Uterus (tissue), 4 donors: ENCODE measurements around the gene CAMK1D. TPM values are rescaled to one million over a fixed set of nuclear protein-coding genes. Genes with fewer than 3 reads are reported as not detected.

Experiments used
- DNase-seq, 2 donors: peaks; one replicate each; pipeline ENCODE4 v3.0.0-alpha.2; 2019 to 2020
- H3K27ac ChIP-seq, 2 donors: fragments of 200-600 bp; sonication (generic); 1 replicate in 1 of 2; 2 replicates in 1 of 2; pipeline ENCODE4 v1.5.1; 2016 to 2018
- H3K27me3 ChIP-seq, 2 donors: fragments of 200-600 bp; sonication (generic); one replicate each; pipeline ENCODE4 v1.5.1; 2018 to 2019; ENCODE audit warnings: control low read depth in 1 of 2
- H3K36me3 ChIP-seq, 2 donors: fragments of 200-600 bp; sonication (generic); one replicate each; pipeline ENCODE4 v1.5.1; 2019; ENCODE audit warnings: control low read depth in 1 of 2
- H3K4me1 ChIP-seq, 2 donors: fragments of 200-600 bp; sonication (generic); one replicate each; pipeline ENCODE4 v1.5.1; 2018 to 2019; ENCODE audit warnings: control low read depth in 1 of 2
- H3K4me3 ChIP-seq, 2 donors: fragments of 200-600 bp; sonication (generic); 1 replicate in 1 of 2; 2 replicates in 1 of 2; pipeline ENCODE4 v1.5.1; 2018 to 2019; ENCODE audit warnings: mild to moderate bottlenecking in 1 of 2
- H3K9me3 ChIP-seq, 2 donors: fragments of 200-600 bp; sonication (generic); one replicate each; pipeline ENCODE4 v1.5.1; 2019; ENCODE audit warnings: control low read depth in 1 of 2
- POLR2A ChIP-seq, 2 donors: fragments of 450-650 bp; IDR thresholded peaks; one replicate each; pipeline ENCODE4 v1.6.1; 2016; ENCODE audit warnings: antibody characterized with exemption in 2 of 2, mild to moderate bottlenecking in 1 of 2, moderate library complexity in 1 of 2
- intact Hi-C: fragments of 100-400 bp; cut with DNase I; formaldehyde crosslinking; loops from one replicate; pipeline ENCODE4 v1.15.1; 2023; ENCODE audit warnings: low total_unique reads
- total RNA-seq, 4 donors: library from RNA; depleted of rRNA in 3 of 4; stranded (reverse); fragments of >200 nt in 3 of 4; gene quantifications; one replicate each; pipeline versions ENCODE4 v1.1.0 to v1.2.4, GENCODE V29; 2014 to 2023
- TF ChIP-seq, protein P1 (sequence below), 4 experiments: fragments of 200-600 bp in 2 of 4; fragments of 450-650 bp in 2 of 4; sonication (generic) in 2 of 4; IDR thresholded peaks; one replicate each; pipeline ENCODE4 v1.5.1; 2016 to 2019; ENCODE audit warnings: antibody characterized with exemption in 4 of 4, mild to moderate bottlenecking in 2 of 4, moderate library complexity in 1 of 4
- donor health status: DM: yes; HTN: yes; CAD: no.

CAMK1D gene
- total RNA-seq, 4 donors from 2014 or later, result 3.5 to 48.4 (median 10.8) TPM

DNA sequence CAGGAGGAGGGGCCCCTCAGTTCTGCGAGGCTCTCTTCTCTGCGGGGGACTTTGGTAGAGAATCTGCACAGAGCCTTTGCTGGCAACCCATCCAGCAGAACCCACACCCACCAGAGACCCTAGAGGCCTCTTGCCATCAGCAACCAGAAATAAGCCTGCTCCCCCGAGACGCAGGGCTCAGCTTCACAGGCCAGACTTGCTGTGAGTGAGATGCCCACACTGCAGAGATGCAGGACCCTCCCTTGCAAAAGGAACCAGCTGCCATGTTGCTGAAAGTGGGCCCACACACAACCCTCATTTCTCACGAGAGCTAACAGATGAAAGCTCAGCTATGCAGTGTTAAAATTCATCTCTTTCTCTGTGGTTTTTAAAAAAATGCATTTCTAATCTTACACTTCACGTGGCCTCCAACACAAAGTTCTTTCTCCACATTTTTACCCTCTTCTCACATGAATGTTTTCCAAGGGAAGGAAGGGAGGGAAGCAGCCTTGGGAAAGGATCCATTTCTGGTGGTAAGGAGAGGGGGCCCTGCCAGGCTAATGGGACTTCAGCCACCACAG is 480.6 kb downstream of the CAMK1D start:
- intact Hi-C loops, result no loop called here
- Histone ChIP-seq H3K4me1 (no peaks in the 10 kb centered on the region), H3K9me3 (no peaks in the 10 kb centered on the region), H3K27me3 (no peaks in the 10 kb centered on the region), H3K4me3 (no peak overlapping the region), H3K36me3 (no peaks in the 10 kb centered on the region), H3K27ac (no peak overlapping the region)
- DNase-seq, result no peak
- TF ChIP-seq, protein P1, sequence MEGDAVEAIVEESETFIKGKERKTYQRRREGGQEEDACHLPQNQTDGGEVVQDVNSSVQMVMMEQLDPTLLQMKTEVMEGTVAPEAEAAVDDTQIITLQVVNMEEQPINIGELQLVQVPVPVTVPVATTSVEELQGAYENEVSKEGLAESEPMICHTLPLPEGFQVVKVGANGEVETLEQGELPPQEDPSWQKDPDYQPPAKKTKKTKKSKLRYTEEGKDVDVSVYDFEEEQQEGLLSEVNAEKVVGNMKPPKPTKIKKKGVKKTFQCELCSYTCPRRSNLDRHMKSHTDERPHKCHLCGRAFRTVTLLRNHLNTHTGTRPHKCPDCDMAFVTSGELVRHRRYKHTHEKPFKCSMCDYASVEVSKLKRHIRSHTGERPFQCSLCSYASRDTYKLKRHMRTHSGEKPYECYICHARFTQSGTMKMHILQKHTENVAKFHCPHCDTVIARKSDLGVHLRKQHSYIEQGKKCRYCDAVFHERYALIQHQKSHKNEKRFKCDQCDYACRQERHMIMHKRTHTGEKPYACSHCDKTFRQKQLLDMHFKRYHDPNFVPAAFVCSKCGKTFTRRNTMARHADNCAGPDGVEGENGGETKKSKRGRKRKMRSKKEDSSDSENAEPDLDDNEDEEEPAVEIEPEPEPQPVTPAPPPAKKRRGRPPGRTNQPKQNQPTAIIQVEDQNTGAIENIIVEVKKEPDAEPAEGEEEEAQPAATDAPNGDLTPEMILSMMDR (IDR thresholded peaks at IDR 0.05), result no peak
- no peak for TF ChIP-seq POLR2A (IDR thresholded peaks at IDR 0.05)

DNA sequence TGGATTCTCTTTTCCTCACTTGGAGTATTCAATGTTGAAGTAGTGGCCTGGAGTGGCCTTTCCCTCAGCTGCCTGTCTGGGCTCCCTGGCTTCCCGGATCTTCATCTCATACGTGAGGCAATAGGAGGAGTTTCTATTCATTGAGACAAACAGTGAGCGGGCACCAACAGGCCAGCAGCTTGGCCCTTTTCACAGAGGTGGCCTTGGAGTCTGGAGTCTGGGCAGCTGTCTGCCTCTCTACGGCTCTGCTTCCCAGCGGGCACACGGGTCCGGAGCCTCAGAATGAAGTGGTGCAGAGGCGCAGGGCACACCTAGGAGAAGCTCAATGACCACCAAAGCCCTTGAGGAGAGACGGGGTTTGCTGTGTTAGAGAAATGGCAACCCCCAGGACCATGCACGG is 482.7 kb downstream of the CAMK1D start:
- intact Hi-C loops, result no loop called here
- no peak for TF ChIP-seq POLR2A (IDR thresholded peaks at IDR 0.05)
- TF ChIP-seq, protein P1 (IDR thresholded peaks at IDR 0.05), result no peak
- no peak for DNase-seq
- no peaks in the 10 kb centered on the region for H3K4me1 ChIP-seq
- H3K9me3 ChIP-seq, result no peaks in the 10 kb centered on the region
- H3K4me3 ChIP-seq, result no peak overlapping the region
- H3K36me3 ChIP-seq, result no peaks in the 10 kb centered on the region
- H3K27ac ChIP-seq, result no peak overlapping the region
- no peaks in the 10 kb centered on the region for H3K27me3 ChIP-seq

DNA sequence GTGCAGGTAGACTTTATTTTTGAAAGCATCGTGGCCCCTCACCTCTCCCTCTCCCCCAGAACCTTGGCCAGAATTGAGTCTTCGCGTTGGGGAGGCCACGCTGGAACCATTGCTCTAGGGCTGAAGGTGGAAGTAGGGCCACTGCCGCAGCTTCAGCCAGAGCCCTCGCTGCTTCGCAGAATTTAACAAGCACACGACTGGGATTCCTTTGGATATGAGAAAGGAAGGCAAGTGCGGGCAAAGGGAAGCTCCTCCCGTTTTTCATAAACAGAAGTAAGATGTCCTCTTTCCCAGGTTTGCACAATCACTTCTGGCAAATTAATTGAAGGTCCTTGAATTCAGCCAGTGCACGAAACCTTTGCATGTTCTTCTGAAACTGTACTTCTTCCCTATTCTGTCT is 484.1 kb downstream of the CAMK1D start:
- Histone ChIP-seq H3K9me3 (no peaks in the 10 kb centered on the region), H3K4me3 (no peak overlapping the region), H3K27me3 (no peaks in the 10 kb centered on the region), H3K4me1 (no peaks in the 10 kb centered on the region), H3K27ac (no peak overlapping the region), H3K36me3 (no peaks in the 10 kb centered on the region)
- intact Hi-C loops, result no loop called here
- TF ChIP-seq, protein P1 (IDR thresholded peaks at IDR 0.05), result no peak
- no peak for TF ChIP-seq POLR2A (IDR thresholded peaks at IDR 0.05)
- no peak for DNase-seq

DNA sequence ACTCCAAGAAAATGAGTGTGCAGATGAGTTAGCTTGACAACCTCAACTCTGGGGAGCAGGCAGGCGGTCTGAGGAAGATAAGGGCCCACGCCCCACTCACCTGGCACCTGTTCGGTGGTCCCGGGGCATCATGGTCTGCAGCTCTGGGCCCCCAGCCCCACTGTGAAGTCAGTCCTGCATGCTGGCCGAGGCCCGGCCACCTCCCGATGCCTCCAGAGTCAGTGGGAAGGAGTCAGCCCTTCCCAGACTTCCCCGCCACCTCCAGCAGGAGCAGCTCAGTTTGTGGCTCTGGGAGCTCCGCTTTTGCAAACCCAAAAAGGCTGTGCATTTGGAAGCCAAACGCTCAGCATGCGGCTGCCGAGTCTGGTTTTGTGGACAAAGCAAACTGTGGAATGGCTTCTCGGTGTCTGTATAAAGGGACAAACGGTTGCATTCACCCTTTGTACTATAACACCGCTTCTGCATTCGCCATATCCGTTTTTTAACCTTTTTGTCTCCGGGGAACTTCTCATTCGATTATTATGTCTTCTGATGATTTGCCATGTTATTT is 484.8 kb downstream of the CAMK1D start:
- Histone ChIP-seq H3K27me3 (no peaks in the 10 kb centered on the region), H3K4me3 (no peak overlapping the region), H3K9me3 (no peaks in the 10 kb centered on the region), H3K27ac (no peak overlapping the region), H3K4me1 (no peaks in the 10 kb centered on the region), H3K36me3 (no peaks in the 10 kb centered on the region)
- no peak for TF ChIP-seq POLR2A (IDR thresholded peaks at IDR 0.05)
- TF ChIP-seq, protein P1 (IDR thresholded peaks at IDR 0.05), result no peak
- intact Hi-C loops, result no loop called here
- DNase-seq, result no peak

DNA sequence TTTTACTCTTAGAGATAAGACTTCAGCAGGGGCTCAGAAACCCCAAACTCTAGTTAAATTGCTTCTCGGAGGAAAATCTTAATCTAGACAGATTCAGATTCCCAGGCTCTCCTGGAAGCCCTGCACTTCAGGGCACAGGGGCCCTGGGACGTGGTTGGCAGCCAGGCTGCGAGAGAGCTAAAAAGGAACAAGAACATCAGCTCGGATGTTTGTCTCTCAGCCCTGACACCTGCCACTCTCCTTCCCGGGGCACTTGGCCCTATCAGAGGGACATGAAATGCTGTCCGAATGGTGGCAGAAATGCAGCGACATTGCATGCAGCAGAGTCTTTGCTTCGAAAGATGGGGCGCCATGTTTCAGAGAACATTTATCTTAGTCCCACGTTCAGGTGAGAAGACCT is 485.4 kb downstream of the CAMK1D start:
- no peaks in the 10 kb centered on the region for H3K27me3 ChIP-seq
- TF ChIP-seq, protein P1 (IDR thresholded peaks at IDR 0.05), result no peak
- no peak for TF ChIP-seq POLR2A (IDR thresholded peaks at IDR 0.05)
- DNase-seq, result no peak
- H3K27ac ChIP-seq, result no peak overlapping the region
- H3K9me3 ChIP-seq, result no peaks in the 10 kb centered on the region
- H3K36me3 ChIP-seq, result no peaks in the 10 kb centered on the region
- intact Hi-C loops, result no loop called here
- H3K4me1 ChIP-seq, result no peaks in the 10 kb centered on the region
- H3K4me3 ChIP-seq, result no peak overlapping the region
